Smooth muscle cell (in vitro differentiated cells): ENCODE data around the gene CDK4. TPM values are rescaled to one million over a fixed set of nuclear protein-coding genes. Genes with fewer than 3 reads are reported as not detected.

Source experiments
- DNase-seq: peaks from one replicate; lab custom pipeline; 2025; ENCODE audit not compliant: unreplicated experiment; lab: John Stamatoyannopoulos, UW
- H2AFZ ChIP-seq: fragments of 200-600 bp; sonication (generic); 2 replicates; pipeline ENCODE4 v1.6.0; 2016; ENCODE audit warnings: antibody characterized with exemption, low read depth, mild to moderate bottlenecking
- H3F3A ChIP-seq: fragments of 200-600 bp; sonication (generic); 2 replicates; pipeline ENCODE4 v1.6.0; 2017; ENCODE audit warnings: antibody characterized with exemption, low read depth
- H3K27ac ChIP-seq: fragments of 200-600 bp; sonication (generic); 2 replicates; pipeline ENCODE4 v1.5.1; 2016; ENCODE audit warnings: low read depth, mild to moderate bottlenecking
- H3K27me3 ChIP-seq: fragments of 200-600 bp; sonication (generic); 2 replicates; pipeline ENCODE4 v1.6.1; 2016; ENCODE audit warnings: low read depth, mild to moderate bottlenecking
- H3K36me3 ChIP-seq: fragments of 200-600 bp; sonication (generic); 2 replicates; pipeline ENCODE4 v1.5.1; 2016; ENCODE audit warnings: low read depth
- H3K4me1 ChIP-seq: fragments of 200-600 bp; sonication (generic); 2 replicates; pipeline ENCODE4 v1.5.1; 2016; ENCODE audit warnings: low read depth
- H3K4me2 ChIP-seq: fragments of 200-600 bp; sonication (generic); 2 replicates; pipeline ENCODE4 v1.6.0; 2016; ENCODE audit warnings: mild to moderate bottlenecking
- H3K4me3 ChIP-seq: fragments of 200-600 bp; sonication (generic); 2 replicates; pipeline ENCODE4 v1.5.1; 2016; ENCODE audit warnings: mild to moderate bottlenecking
- H3K79me2 ChIP-seq: fragments of 200-600 bp; sonication (generic); 2 replicates; pipeline ENCODE4 v1.6.0; 2016; ENCODE audit warnings: low read depth, mild to moderate bottlenecking
- H3K9ac ChIP-seq: fragments of 200-600 bp; sonication (generic); 2 replicates; pipeline ENCODE4 v1.6.0; 2016; ENCODE audit warnings: low read depth
- H3K9me3 ChIP-seq: fragments of 200-600 bp; sonication (generic); replicated peaks from 2 replicates; pipeline ENCODE4 v1.5.1; 2016; ENCODE audit warnings: low read depth
- H4K20me1 ChIP-seq: fragments of 200-600 bp; sonication (generic); 2 replicates; pipeline ENCODE4 v1.6.0; 2016; ENCODE audit warnings: low read depth
- WGBS: methylation state at CpG from one replicate; pipeline ENCODE4 v1.1.7; 2016; ENCODE audit warnings: low lambda C conversion rate; 5-methylcytosine and 5-hydroxymethylcytosine counted together
- polyA plus RNA-seq: library from polyadenylated mRNA; unstranded; fragments of >200 nt; fragmentation: Nextera tagmentation; extraction: Ambion mirVana; gene quantifications from 2 replicates; pipeline ENCODE4 v1.2.1, GENCODE V29; 2016
- total RNA-seq: library from RNA; depleted of rRNA; stranded (reverse); fragments of >200 nt; gene quantifications from 2 replicates; pipeline ENCODE4 v1.2.3, GENCODE V29; 2014
- TF ChIP-seq, protein P1 (sequence below): fragments of 200-600 bp; sonication (generic); IDR thresholded peaks from 2 replicates; pipeline ENCODE4 v1.5.1; 2017; ENCODE audit warnings: borderline replicate concordance, mild to moderate bottlenecking, antibody characterized with exemption; ENCODE audit not compliant: insufficient read depth, poor library complexity, severe bottlenecking

CDK4 gene
- total and polyA plus RNA-seq, 2 experiments from 2014 or later, result 144 to 235 TPM

DNA sequence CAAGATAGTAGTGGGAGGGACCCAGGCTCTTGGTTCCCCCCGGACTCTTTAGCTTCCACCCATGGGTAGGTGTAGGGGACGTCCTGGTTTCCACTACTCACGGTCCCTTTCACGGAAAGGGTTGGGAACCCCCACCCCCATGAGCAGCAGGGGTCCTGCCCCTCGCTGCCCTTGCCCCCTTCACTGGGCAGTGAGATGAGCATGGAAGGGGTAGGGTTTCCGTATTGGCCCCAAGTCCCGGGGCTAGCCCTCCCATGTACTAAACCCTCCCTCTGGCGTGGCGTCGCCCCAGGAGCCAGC is 26.3 kb downstream of the CDK4 start:
- Histone ChIP-seq H3K4me3 (peak overlapping the region; percentile 56), H2AFZ (no peak overlapping the region)

DNA sequence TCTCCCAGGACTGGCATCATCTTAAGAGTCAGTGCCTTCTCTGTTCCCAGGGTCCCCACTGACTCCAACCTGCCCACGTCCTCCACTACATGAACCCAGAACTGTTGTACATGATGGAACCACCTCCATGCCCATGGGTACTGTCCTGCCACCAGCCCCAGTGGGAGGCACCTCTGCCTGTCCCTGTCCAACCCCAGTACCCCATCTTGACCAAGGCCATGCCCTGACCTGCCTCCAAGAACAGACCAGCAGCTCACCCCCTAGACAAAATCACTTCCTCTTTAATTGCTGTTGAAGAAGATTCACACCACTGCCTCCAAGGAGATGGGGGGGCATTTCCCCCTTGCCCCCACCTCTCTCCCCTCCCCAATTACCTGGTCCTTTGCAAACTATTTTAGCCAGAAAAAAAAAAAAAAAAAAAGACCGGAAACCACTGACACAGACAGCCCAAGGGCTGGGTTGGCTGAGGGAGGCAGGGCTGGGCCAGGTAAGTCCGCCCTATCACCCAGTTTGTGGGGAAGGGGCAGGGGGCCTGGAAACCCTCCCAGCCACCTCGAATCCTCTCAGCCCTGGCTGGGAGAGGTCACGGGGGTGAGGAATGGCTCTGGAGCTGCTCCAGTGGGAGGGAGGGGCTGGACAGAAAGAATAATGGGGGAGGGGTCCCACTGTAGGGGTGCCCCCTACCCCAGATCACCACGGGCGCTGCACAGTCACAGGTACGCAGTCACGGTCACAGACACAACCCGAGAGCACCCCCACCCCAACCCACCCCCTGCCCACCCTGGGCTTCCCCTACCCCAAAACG is 27.0 kb downstream of the CDK4 start:
- 68% methylated on average over 7 of the region's 11 CpGs for WGBS
- no peak overlapping the region for H3K27ac ChIP-seq
- no peak overlapping the region for H3K4me2 ChIP-seq
- no peaks in the 10 kb centered on the region for H3F3A ChIP-seq
- H3K9ac ChIP-seq, result no peak overlapping the region
- peaks cover 55% of the 10 kb centered on the region for H3K27me3 ChIP-seq
- peaks cover 3% of the 10 kb centered on the region for H3K4me1 ChIP-seq
- no peaks in the 10 kb centered on the region for H3K36me3 ChIP-seq
- no peak overlapping the region for H2AFZ ChIP-seq
- TF ChIP-seq, protein P1, sequence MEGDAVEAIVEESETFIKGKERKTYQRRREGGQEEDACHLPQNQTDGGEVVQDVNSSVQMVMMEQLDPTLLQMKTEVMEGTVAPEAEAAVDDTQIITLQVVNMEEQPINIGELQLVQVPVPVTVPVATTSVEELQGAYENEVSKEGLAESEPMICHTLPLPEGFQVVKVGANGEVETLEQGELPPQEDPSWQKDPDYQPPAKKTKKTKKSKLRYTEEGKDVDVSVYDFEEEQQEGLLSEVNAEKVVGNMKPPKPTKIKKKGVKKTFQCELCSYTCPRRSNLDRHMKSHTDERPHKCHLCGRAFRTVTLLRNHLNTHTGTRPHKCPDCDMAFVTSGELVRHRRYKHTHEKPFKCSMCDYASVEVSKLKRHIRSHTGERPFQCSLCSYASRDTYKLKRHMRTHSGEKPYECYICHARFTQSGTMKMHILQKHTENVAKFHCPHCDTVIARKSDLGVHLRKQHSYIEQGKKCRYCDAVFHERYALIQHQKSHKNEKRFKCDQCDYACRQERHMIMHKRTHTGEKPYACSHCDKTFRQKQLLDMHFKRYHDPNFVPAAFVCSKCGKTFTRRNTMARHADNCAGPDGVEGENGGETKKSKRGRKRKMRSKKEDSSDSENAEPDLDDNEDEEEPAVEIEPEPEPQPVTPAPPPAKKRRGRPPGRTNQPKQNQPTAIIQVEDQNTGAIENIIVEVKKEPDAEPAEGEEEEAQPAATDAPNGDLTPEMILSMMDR, result no peak
- DNase-seq, result no peak
- H3K4me3 ChIP-seq, result no peak overlapping the region
- no peaks in the 10 kb centered on the region for H3K9me3 ChIP-seq
- no peaks in the 10 kb centered on the region for H4K20me1 ChIP-seq
- H3K79me2 ChIP-seq, result no peaks in the 10 kb centered on the region

More for the DNA sequence above, 26.3 kb downstream of the CDK4 start:
- WGBS, result 9% methylated on average over 10 of the region's 10 CpGs
- Histone ChIP-seq H3F3A (no peaks in the 10 kb centered on the region), H3K27me3 (peaks cover 62% of the 10 kb centered on the region), H3K4me2 (peak overlapping the region; percentile 93), H3K79me2 (no peaks in the 10 kb centered on the region), H3K27ac (no peak overlapping the region), H3K36me3 (no peaks in the 10 kb centered on the region), H4K20me1 (no peaks in the 10 kb centered on the region), H3K4me1 (peaks cover 3% of the 10 kb centered on the region), H3K9me3 (no peaks in the 10 kb centered on the region), H3K9ac (no peak overlapping the region)
- DNase-seq, result no peak
- TF ChIP-seq, protein P1, result no peak

DNA sequence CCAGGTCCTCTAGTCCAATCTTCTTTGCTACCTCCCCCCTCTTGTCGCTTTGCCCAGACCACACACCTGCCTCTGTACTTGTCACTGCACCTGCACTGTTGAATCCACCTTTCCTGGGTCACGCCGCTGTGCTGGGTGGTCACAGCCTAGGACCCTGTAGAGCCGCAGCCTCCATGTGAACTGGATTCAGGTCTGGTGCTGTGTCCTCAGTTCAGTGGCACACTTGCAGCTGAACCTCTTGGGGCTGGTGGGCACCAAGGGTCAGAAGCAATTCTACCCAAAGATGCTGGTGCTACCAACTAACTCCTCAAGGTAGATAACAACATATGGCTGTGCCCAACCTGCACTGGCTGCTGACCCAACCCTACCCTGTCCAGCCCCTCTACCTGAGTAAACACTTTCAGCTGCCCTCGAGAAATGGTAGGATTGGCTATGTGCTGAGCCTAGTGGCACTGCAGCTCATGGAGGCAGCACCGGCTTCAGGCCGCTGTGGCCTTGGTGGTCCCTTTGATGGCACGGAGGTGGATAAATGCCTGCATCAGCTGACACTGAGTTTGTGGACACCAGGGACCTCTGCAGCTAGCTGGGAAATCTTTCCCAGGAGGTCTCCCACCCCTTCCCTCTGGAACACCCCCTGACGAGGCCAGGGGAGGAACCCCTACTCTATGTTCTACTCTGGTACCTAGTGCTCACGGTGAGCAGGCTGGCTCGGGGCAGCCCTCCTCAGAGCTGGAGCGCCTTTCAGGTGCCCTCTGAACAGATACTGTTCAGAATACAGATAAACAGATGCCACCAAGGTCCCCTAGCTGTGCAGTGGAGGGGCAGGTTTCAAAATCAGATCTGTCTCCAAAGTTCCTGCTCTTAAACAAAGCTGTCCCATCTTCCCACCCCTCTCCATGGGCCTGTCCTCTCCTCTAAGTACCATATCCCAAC is 27.8 kb downstream of the CDK4 start:
- no peak for DNase-seq
- Histone ChIP-seq H3K9me3 (no peaks in the 10 kb centered on the region), H3K4me1 (peaks cover 3% of the 10 kb centered on the region), H3K4me3 (no peak overlapping the region), H3K79me2 (no peaks in the 10 kb centered on the region), H3K36me3 (no peaks in the 10 kb centered on the region), H2AFZ (no peak overlapping the region), H3K9ac (no peak overlapping the region), H3K4me2 (no peak overlapping the region), H3F3A (no peaks in the 10 kb centered on the region), H3K27me3 (peaks cover 47% of the 10 kb centered on the region), H3K27ac (no peak overlapping the region), H4K20me1 (no peaks in the 10 kb centered on the region)
- TF ChIP-seq, protein P1, result no peak
- WGBS, result 91% methylated on average over 12 of the region's 12 CpGs
